CD14-positive monocyte (primary cell): ENCODE data around the gene TRPM2. TPM values are rescaled to one million over a fixed set of nuclear protein-coding genes. Genes with fewer than 3 reads are reported as not detected.
"Not testable (repeated sequence)": the region's sequence is repeated elsewhere in the genome, so short reads cannot be mapped to it uniquely, and the experiment has no call there.

ENCODE experiments used
- DNase-seq, 3 donors: peaks; one replicate each; pipeline ENCODE4 v3.0.0-alpha.2; 2011 to 2022
- H2AFZ ChIP-seq: 2 replicates; pipeline ENCODE4 v1.6.0; 2012; ENCODE audit warnings: mild to moderate bottlenecking, low read depth, low read length, inconsistent platforms; ENCODE audit not compliant: insufficient read depth, poor library complexity, severe bottlenecking
- H3K27ac ChIP-seq, 2 donors: 1 replicate in 1 of 2; 2 replicates in 1 of 2; pipeline ENCODE4 v1.5.1; 2012 to 2013; ENCODE audit warnings: low read length in 2 of 2, control low read depth in 1 of 2, inconsistent platforms in 1 of 2, low read depth in 1 of 2, mild to moderate bottlenecking in 1 of 2
- H3K27me3 ChIP-seq, 2 donors: one replicate each; pipeline versions ENCODE4 v1.6.0 to v1.6.1; 2011 to 2013; ENCODE audit warnings: low read length in 2 of 2; ENCODE audit not compliant: control insufficient read depth in 2 of 2, insufficient read depth in 2 of 2
- H3K36me3 ChIP-seq, 2 donors: replicated peaks in 1 of 2; 1 replicate in 1 of 2; 2 replicates in 1 of 2; pipeline versions ENCODE4 v1.5.1 to v1.6.1; 2012 to 2013; ENCODE audit warnings: low read length in 2 of 2, control low read depth in 1 of 2, inconsistent platforms in 1 of 2, mild to moderate bottlenecking in 1 of 2; ENCODE audit not compliant: insufficient read depth in 2 of 2, control insufficient read depth in 1 of 2
- H3K4me1 ChIP-seq, 2 donors: 1 replicate in 1 of 2; 2 replicates in 1 of 2; pipeline versions ENCODE4 v1.5.1 to v1.6.1; 2012 to 2013; ENCODE audit warnings: low read length in 2 of 2, control low read depth in 1 of 2, inconsistent platforms in 1 of 2, mild to moderate bottlenecking in 1 of 2, moderate library complexity in 1 of 2; ENCODE audit not compliant: insufficient read depth in 2 of 2, control insufficient read depth in 1 of 2
- H3K4me2 ChIP-seq: replicated peaks from 2 replicates; pipeline ENCODE3; 2012; ENCODE audit warnings: low read length, moderate library complexity, mild to moderate bottlenecking; ENCODE audit not compliant: poor library complexity, severe bottlenecking; ENCODE audit errors: extremely low read depth
- H3K4me3 ChIP-seq, 3 experiments: fragments of 200-600 bp in 1 of 3; sonication (generic) in 1 of 3; replicated peaks in 1 of 3; 1 replicate in 2 of 3; 2 replicates in 1 of 3; pipeline ENCODE4 v1.5.1; 2011 to 2013; ENCODE audit warnings: low read length in 3 of 3, mild to moderate bottlenecking in 3 of 3, control low read depth in 2 of 3, low read depth in 2 of 3, inconsistent platforms in 1 of 3, moderate library complexity in 1 of 3
- H3K79me2 ChIP-seq: 2 replicates; pipeline ENCODE4 v1.6.0; 2012; ENCODE audit warnings: mild to moderate bottlenecking, control low read depth, inconsistent platforms, low read length, moderate library complexity; ENCODE audit not compliant: insufficient read depth
- H3K9ac ChIP-seq: 2 replicates; pipeline ENCODE4 v1.6.0; 2017; ENCODE audit warnings: low read length, mild to moderate bottlenecking; ENCODE audit not compliant: insufficient read depth, poor library complexity, severe bottlenecking
- H3K9me3 ChIP-seq, 2 donors: replicated peaks in 1 of 2; 1 replicate in 1 of 2; 2 replicates in 1 of 2; pipeline versions ENCODE4 v1.5.1 to v1.6.1; 2012 to 2013; ENCODE audit warnings: low read length in 2 of 2, control low read depth in 1 of 2; ENCODE audit not compliant: control insufficient read depth in 1 of 2, insufficient read depth in 1 of 2
- H4K20me1 ChIP-seq: 2 replicates; pipeline ENCODE4 v1.6.0; 2012; ENCODE audit warnings: mild to moderate bottlenecking, low read length, control low read depth, moderate library complexity; ENCODE audit not compliant: insufficient read depth
- H3K27ac Mint-ChIP-seq, 7 donors: one replicate each; pipeline ENCODE4 v1.8.0; 2020; ENCODE audit warnings: mild to moderate bottlenecking in 7 of 7, mixed read lengths in 7 of 7, moderate library complexity in 6 of 7, inconsistent platforms in 2 of 7
- H3K27me3 Mint-ChIP-seq, 3 donors: one replicate each; pipeline ENCODE4 v1.8.0; 2021 to 2022; ENCODE audit warnings: low read depth in 3 of 3, mild to moderate bottlenecking in 3 of 3, mixed read lengths in 3 of 3, moderate library complexity in 3 of 3, inconsistent platforms in 1 of 3
- H3K36me3 Mint-ChIP-seq, 2 donors: one replicate each; pipeline ENCODE4 v1.8.0; 2020; ENCODE audit warnings: mixed read lengths in 2 of 2, inconsistent platforms in 1 of 2, mild to moderate bottlenecking in 1 of 2
- H3K4me1 Mint-ChIP-seq: one replicate; pipeline ENCODE4 v1.8.0; 2020; ENCODE audit warnings: mild to moderate bottlenecking, mixed read lengths
- H3K4me3 Mint-ChIP-seq, 2 donors: one replicate each; pipeline ENCODE4 v1.8.0; 2020; ENCODE audit warnings: mild to moderate bottlenecking in 2 of 2, mixed read lengths in 2 of 2, moderate library complexity in 1 of 2
- H3K9me3 Mint-ChIP-seq, 7 donors: one replicate each; pipeline ENCODE4 v1.8.0; 2020 to 2022; ENCODE audit warnings: mixed read lengths in 7 of 7, mild to moderate bottlenecking in 6 of 7, moderate library complexity in 6 of 7, inconsistent platforms in 2 of 7
- WGBS: methylation state at CpG from one replicate; pipeline ENCODE4 v1.1.5; 2013; ENCODE audit warnings: missing lambda C conversion rate; ENCODE audit not compliant: insufficient coverage; 5-methylcytosine and 5-hydroxymethylcytosine counted together
- intact Hi-C, 2 donors: fragments of 100-400 bp; cut with micrococcal nuclease; formaldehyde crosslinking; loops; one replicate each; pipeline versions ENCODE4 v1.15.0 to v1.15.1; 2023
- polyA plus RNA-seq, 3 donors: library from polyadenylated mRNA; depleted of rRNA in 1 of 3; unstranded in 2 of 3; stranded (reverse) in 1 of 3; fragments of 300-500 nt in 2 of 3; fragments of >200 nt in 1 of 3; fragmentation: Illumina TruSeq in 2 of 3; gene quantifications; 1 replicate in 2 of 3; 2 replicates in 1 of 3; pipeline ENCODE4 v1.2.3, GENCODE V29; 2012 to 2021
- TF ChIP-seq, protein P1 (sequence below): fragments of 200-600 bp; IDR thresholded peaks from one replicate; pipeline ENCODE4 v1.8.0; 2022; ENCODE audit warnings: antibody characterized with exemption, mild to moderate bottlenecking

The TRPM2 gene
- polyA plus RNA-seq, 3 donors, result 7.6 to 21.6 (median 12.2) TPM

DNA sequence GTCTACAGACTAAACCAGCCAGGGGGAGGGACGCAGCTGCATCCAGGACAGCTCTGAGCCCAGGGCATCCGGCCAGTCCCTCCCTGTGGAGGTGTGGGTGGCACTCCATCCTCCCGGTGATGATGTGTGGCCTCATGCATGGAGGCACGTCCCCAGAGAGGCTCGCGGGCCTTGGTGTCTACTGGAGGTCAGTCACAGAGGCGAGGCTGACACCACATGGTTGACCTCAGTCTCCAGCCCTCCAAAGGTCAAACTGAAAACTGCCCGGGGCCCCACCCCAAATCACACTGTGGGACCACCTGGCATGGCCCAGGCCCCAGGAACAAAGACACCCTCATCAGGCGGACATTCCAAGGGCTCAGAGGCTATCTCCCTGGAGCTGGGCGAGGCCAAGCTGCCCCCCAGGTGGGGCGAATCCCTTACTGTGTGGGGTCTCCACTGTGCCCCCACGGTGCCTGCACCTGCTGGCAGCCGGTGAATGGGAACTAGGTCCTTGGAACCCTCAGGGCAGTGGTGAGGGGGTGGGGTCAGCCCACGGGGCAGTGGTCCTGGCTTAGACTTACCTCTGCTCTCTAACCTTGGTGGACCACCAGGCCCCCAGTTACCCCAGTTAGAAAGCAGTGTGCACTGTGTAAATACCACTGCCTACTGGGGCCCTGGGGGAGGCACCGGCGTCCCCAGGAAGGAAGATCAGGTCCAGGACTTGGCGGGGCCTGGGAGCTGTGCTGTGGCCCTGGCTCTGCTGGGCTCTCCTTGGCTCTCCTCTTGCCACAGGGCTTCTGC is 49.1 kb downstream of the TRPM2 start:
- peaks cover 88 to 100% of the 10 kb centered on the region in 2 donors for H3K36me3 ChIP-seq
- WGBS, result 97% methylated on average over 8 of the region's 17 CpGs
- TF ChIP-seq, protein P1, sequence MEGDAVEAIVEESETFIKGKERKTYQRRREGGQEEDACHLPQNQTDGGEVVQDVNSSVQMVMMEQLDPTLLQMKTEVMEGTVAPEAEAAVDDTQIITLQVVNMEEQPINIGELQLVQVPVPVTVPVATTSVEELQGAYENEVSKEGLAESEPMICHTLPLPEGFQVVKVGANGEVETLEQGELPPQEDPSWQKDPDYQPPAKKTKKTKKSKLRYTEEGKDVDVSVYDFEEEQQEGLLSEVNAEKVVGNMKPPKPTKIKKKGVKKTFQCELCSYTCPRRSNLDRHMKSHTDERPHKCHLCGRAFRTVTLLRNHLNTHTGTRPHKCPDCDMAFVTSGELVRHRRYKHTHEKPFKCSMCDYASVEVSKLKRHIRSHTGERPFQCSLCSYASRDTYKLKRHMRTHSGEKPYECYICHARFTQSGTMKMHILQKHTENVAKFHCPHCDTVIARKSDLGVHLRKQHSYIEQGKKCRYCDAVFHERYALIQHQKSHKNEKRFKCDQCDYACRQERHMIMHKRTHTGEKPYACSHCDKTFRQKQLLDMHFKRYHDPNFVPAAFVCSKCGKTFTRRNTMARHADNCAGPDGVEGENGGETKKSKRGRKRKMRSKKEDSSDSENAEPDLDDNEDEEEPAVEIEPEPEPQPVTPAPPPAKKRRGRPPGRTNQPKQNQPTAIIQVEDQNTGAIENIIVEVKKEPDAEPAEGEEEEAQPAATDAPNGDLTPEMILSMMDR, result no peak
- no peaks in the 10 kb centered on the region for H3K4me1 ChIP-seq
- H3K4me3 Mint-ChIP-seq, result no peak overlapping the region
- H3K4me3 ChIP-seq, result no peak overlapping the region
- no peak overlapping the region for H2AFZ ChIP-seq
- DNase-seq, result peak in 1 of 3 donors; percentile 2
- peaks cover 0 to 22% of the 10 kb centered on the region in 2 donors for H3K9me3 ChIP-seq
- peaks cover 45 to 61% of the 10 kb centered on the region in 2 donors for H3K36me3 Mint-ChIP-seq
- intact Hi-C loops, result no loop called here
- peaks cover 0 to 24% (median 12%) of the 10 kb centered on the region in 7 donors for H3K9me3 Mint-ChIP-seq
- H3K27me3 ChIP-seq, result no peaks in the 10 kb centered on the region
- H3K9ac ChIP-seq, result no peak overlapping the region
- no peaks in the 10 kb centered on the region for H4K20me1 ChIP-seq
- no peaks in the 10 kb centered on the region for H3K79me2 ChIP-seq
- H3K27ac ChIP-seq, result no peak overlapping the region
- no peak overlapping the region for H3K27ac Mint-ChIP-seq
- H3K27me3 Mint-ChIP-seq, result peaks cover 0 to 4% (median 0%) of the 10 kb centered on the region in 3 donors
- no peaks in the 10 kb centered on the region for H3K4me1 Mint-ChIP-seq
- H3K4me2 ChIP-seq, result no peak overlapping the region

DNA sequence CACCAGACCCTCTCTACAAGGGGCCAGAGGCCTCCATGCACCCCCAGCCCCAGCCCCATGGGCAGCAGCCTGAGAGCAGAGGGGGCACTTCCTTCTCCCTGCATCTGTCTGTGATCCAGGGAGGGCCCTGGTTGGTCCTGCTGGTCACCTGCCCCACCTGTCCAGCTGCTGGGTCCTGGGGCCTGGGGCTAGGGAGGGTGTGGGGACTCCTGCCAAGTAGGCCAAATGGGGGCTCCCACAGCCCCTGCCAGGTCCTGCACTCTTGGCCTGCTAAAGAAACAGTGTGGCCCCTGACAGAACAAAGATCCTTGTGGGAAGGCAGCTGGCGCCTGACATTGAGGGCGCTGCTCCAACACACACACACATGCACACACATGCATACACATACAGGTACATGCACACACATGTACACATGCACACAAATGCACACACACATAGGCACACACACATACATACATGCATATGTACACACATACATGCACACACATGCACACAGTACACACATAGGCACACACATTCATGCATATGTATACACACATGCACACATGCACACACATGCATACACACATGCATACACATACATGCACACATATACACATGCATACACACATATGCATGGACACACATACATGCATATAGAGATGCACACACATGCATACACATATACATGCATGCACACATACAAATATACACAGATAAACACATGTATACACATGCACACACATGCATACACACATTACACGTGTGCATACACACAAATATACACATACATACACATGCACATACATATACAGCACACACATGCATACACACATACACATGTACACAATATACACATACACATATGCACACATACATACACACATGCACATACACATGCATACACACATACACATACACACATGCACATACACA is 49.9 kb downstream of the TRPM2 start:
- Histone ChIP-seq H3K9ac (no peak overlapping the region), H3K79me2 (no peaks in the 10 kb centered on the region), H4K20me1 (no peaks in the 10 kb centered on the region), H3K27me3 (no peaks in the 10 kb centered on the region), H3K36me3 (peaks cover 89 to 99% of the 10 kb centered on the region in 2 donors), H3K27ac (no peak overlapping the region), H3K4me3 (no peak overlapping the region), H2AFZ (no peak overlapping the region), H3K4me2 (no peak overlapping the region), H3K4me1 (no peaks in the 10 kb centered on the region), H3K9me3 (peaks cover 0 to 22% of the 10 kb centered on the region in 2 donors)
- Mint-ChIP-seq H3K9me3 (peaks cover under 1 to 26% (median 13%) of the 10 kb centered on the region in 7 donors), H3K27me3 (peaks cover 0 to 4% (median 0%) of the 10 kb centered on the region in 3 donors), H3K27ac (peak overlapping the region in 1 of 7 donors; percentile 43), H3K4me1 (no peaks in the 10 kb centered on the region), H3K36me3 (peaks cover 45 to 61% of the 10 kb centered on the region in 2 donors), H3K4me3 (no peak overlapping the region)
- WGBS, result 92% methylated on average over 3 of the region's 3 CpGs
- TF ChIP-seq, protein P1, result no peak
- peak in 1 of 3 donors; percentile 1 for DNase-seq
- intact Hi-C loops, result no loop called here

DNA sequence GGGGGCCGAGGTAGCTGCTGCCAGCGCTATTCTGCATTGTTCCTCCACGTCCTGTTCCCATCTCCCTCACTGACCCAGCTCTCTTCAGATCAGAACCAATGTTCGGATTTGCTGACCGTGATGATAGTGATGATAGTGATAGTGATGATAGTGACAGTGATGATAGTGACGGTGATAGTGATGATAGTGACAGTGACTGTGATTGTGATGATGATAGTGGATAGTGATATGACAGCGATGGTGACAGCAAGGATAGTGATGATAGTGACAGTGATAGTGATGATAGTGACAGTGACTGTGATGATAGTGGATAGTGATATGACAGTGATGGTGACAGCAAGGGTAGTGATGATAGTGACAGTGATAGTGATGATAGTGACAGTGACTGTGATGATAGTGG is 51.1 kb downstream of the TRPM2 start:
- H3K27ac ChIP-seq, H3K27me3 Mint-ChIP-seq, H3K4me1 Mint-ChIP-seq, intact Hi-C loops, H3K27me3 ChIP-seq, H3K27ac Mint-ChIP-seq, H3K4me1 ChIP-seq, H3K4me2 ChIP-seq, H3K79me2 ChIP-seq, H3K4me3 Mint-ChIP-seq, H3K4me3 ChIP-seq, DNase-seq, H4K20me1 ChIP-seq, H3K9ac ChIP-seq, H2AFZ ChIP-seq: not testable (repeated sequence)
- WGBS, result 100% methylated on average over 2 of the region's 7 CpGs
- H3K36me3 Mint-ChIP-seq, result peaks cover 44 to 61% of the 10 kb centered on the region in 2 donors
- Histone ChIP-seq H3K9me3 (peaks cover 0 to 22% of the 10 kb centered on the region in 2 donors), H3K36me3 (peaks cover 87 to 99% of the 10 kb centered on the region in 2 donors)
- H3K9me3 Mint-ChIP-seq, result peaks cover 5 to 28% (median 15%) of the 10 kb centered on the region in 7 donors
